Measurements from ENCODE around the gene RGS9BP. TPM values are rescaled to one million over a fixed set of nuclear protein-coding genes. Genes with fewer than 3 reads are reported as not detected.
"Not testable (repeated sequence)": the region's sequence is repeated elsewhere in the genome, so short reads cannot be mapped to it uniquely, and the experiment has no call there.

Gene RGS9BP
- total RNA-seq, 4 donors from 2014 or later, result 1.5 to 5.5 (median 3.9) TPM

GRCh38 chr19:32649751-32650150 is 25.9 kb upstream of the RGS9BP start:
- no peaks in the 10 kb centered on the region for H3K9me3 ChIP-seq
- TF ChIP-seq POLR2A (IDR thresholded peaks at IDR 0.05; ENCODE audit: low read depth) (no peak), CTCF (IDR thresholded peaks at IDR 0.05) (no peak), POLR2AphosphoS5 (IDR thresholded peaks at IDR 0.05) (no peak), EP300 (IDR thresholded peaks at IDR 0.05) (no peak)
- no peak overlapping the region for H3K4me3 ChIP-seq
- H3K4me1 ChIP-seq, result peaks cover 18 to 30% (median 23%) of the 10 kb centered on the region in 4 donors
- peaks cover 23 to 65% (median 58%) of the 10 kb centered on the region in 4 donors for H3K36me3 ChIP-seq
- no peak for DNase-seq (ENCODE audit: extremely low spot score)
- H3K27ac ChIP-seq (replicated peaks in 1 of 4), result no peak overlapping the region
- H3K27me3 ChIP-seq, result no peaks in the 10 kb centered on the region
- intact Hi-C loops (cut with DNase I), result no loop called here
- 97% methylated on average over 11 of the region's 11 CpGs for WGBS

- H3K27me3 ChIP-seq, result no peaks in the 10 kb centered on the region
- intact Hi-C loops (cut with DNase I), result no loop called here
- TF ChIP-seq CTCF (IDR thresholded peaks at IDR 0.05), result no peak
- 83% methylated on average over 5 of the region's 5 CpGs for WGBS
- DNase-seq (ENCODE audit: extremely low spot score), result no peak
- no peak overlapping the region for H3K4me3 ChIP-seq
- peaks cover 23 to 65% (median 61%) of the 10 kb centered on the region in 4 donors for H3K36me3 ChIP-seq
- H3K27ac ChIP-seq (replicated peaks in 1 of 4), result no peak overlapping the region
- peaks cover 18 to 30% (median 23%) of the 10 kb centered on the region in 4 donors for H3K4me1 ChIP-seq
- no peaks in the 10 kb centered on the region for H3K9me3 ChIP-seq
Observed at GRCh38 chr19:32650671-32651070, 25.0 kb upstream of the RGS9BP start.

- TF ChIP-seq CTCF (IDR thresholded peaks at IDR 0.05), result no peak
- no peak for TF ChIP-seq POLR2A (IDR thresholded peaks at IDR 0.05; ENCODE audit: low read depth)
- H3K9me3 ChIP-seq, result no peaks in the 10 kb centered on the region
- H3K36me3 ChIP-seq, result peaks cover 29 to 64% (median 61%) of the 10 kb centered on the region in 4 donors
- H3K4me3 ChIP-seq, result no peak overlapping the region
- WGBS, result 58% methylated on average over 8 of the region's 8 CpGs
- peaks cover 18 to 30% (median 23%) of the 10 kb centered on the region in 4 donors for H3K4me1 ChIP-seq
- intact Hi-C loops (cut with DNase I), result no loop called here
- no peaks in the 10 kb centered on the region for H3K27me3 ChIP-seq
- peak overlapping the region in 1 of 4 donors; percentile 16 for H3K27ac ChIP-seq (replicated peaks in 1 of 4)
- DNase-seq (ENCODE audit: extremely low spot score), result no peak
Observed at GRCh38 chr19:32651729-32652140, 23.9 kb upstream of the RGS9BP start.

GRCh38 chr19:32652331-32652730 is 23.3 kb upstream of the RGS9BP start:
- intact Hi-C loops (cut with DNase I); H3K9me3 ChIP-seq; H3K4me3 ChIP-seq; H3K27me3 ChIP-seq; DNase-seq (ENCODE audit: extremely low spot score): not testable (repeated sequence)
- peaks cover 28 to 64% (median 60%) of the 10 kb centered on the region in 4 donors for H3K36me3 ChIP-seq
- WGBS, result 95% methylated on average over 13 of the region's 13 CpGs
- H3K4me1 ChIP-seq, result peaks cover 18 to 30% (median 23%) of the 10 kb centered on the region in 4 donors
- peak overlapping the region in 3 of 4 donors; percentile 14 to 57 (median 16) for H3K27ac ChIP-seq (replicated peaks in 1 of 4)

- 47% methylated on average over 12 of the region's 12 CpGs for WGBS
- intact Hi-C loops (cut with DNase I), result no loop called here
- H3K27me3 ChIP-seq, result no peaks in the 10 kb centered on the region
- no peaks in the 10 kb centered on the region for H3K9me3 ChIP-seq
- no peak overlapping the region for H3K4me3 ChIP-seq
- peak overlapping the region in 3 of 4 donors; percentile 14 to 57 (median 16) for H3K27ac ChIP-seq (replicated peaks in 1 of 4)
- TF ChIP-seq EP300 (IDR thresholded peaks at IDR 0.05) (no peak), POLR2AphosphoS5 (IDR thresholded peaks at IDR 0.05) (no peak), POLR2A (IDR thresholded peaks at IDR 0.05; ENCODE audit: low read depth) (no peak), CTCF (IDR thresholded peaks at IDR 0.05) (no peak)
- H3K36me3 ChIP-seq, result peaks cover 21 to 64% (median 59%) of the 10 kb centered on the region in 4 donors
- DNase-seq (ENCODE audit: extremely low spot score), result no peak
- H3K4me1 ChIP-seq, result peaks cover 18 to 30% (median 23%) of the 10 kb centered on the region in 4 donors
Observed at GRCh38 chr19:32652894-32653598, 22.6 kb upstream of the RGS9BP start.

Data from esophagus muscularis mucosa (tissue), 4 donors.